GM19463 (cell line): ENCODE measurements around the gene INPP5K.
A peak's percentile ranks its signal among the peaks of the same experiment; 100 is the strongest.
"Not testable (repeated sequence)": the region's sequence is repeated elsewhere in the genome, so short reads cannot be mapped to it uniquely, and the experiment has no call there.

Source experiments
- ATAC-seq: cut with Tn5 transposase; IDR thresholded peaks from one replicate; pipeline ENCODE4 v1.9.1; 2021; ENCODE audit warnings: mild to moderate bottlenecking, moderate library complexity; ENCODE audit not compliant: unreplicated experiment

Gene INPP5K

GRCh38 chr17:1516388-1517161, at the start of gene INPP5K:
Gene INPP5K (minus strand): TSS chr17:1516612. CDS start chr17:1516499, 113 bp downstream.
- peak; percentile 93 for ATAC-seq

DNA sequence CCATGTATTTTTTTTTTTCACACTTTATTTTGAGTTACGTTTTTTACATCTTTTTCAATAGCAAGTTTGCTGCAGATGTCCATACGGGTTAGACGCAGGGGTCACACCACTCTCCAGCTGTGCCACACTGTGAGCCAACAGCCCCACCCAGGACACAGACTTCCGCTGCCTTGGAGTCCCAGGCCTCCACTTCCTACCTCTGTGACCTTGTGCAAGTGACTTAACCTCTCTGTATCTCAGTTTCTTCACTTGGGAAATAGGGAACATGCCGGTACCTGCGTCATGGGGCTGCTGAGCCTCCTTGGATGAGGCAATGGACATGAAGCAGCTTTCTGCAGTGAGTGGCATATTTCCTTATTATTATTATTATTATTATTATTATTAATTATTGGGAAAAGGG, 49.5 kb upstream of the INPP5K start:
- no peak for ATAC-seq

DNA sequence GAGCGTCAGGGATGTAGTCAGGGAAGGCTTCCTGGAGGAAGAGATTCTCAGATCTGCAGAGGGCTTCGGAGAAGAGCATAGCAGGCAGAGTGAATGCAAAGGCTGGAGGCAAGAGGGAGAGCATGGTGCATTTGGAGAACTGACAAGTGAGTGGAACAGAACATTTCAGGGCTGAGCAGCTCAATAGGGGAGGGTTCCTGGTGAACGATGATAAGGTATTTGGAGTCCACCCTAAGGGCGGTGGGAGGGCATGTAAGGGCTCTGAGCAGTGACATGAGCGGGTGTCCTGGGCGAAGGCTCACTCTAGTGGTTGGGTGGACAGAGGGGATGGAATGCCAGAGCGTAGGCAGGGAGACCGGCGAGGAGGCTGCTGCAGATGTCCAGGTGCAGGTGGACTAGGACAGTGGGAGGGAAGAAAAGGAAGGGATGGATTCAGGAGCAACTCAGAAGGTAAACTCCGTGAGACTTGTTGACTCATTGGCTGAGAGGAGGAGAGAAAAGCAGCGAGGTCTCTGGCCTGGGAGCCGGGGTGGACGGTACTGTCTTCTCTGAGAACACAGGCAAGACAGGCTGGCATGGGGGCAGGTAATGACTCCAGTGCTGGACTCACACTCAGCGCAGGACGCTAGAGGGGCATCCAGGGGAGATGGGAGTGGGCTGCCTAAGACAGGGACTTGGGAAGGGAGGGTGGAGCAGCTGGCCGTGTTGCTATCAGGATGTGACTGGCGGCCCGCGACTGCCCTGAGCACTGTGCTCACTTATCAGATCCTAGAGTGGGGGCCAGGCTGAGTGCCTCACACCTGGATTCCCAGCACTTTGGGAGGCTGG, 47.6 kb upstream of the INPP5K start:
- no peak for ATAC-seq

DNA sequence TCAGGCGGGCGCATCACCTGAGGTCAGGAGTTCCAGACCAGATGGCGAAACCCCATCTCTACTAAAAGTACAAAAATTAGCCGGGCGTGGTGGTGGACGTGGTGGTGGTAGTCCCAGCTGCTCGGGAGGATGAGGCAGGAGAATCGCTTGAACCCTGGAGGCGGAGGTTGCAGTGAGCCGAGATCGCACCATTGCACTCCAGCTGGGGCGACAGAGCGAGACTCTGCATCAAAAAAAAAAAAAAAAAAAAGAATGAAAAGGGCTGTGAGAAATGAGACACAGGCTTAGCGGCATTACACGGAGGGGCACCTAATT, 47.0 kb upstream of the INPP5K start:
- not testable (repeated sequence) for ATAC-seq

- ATAC-seq, result peak; percentile 26
Observed at GRCh38 chr17:1562176-1562643, 45.8 kb upstream of the INPP5K start.

- ATAC-seq, result peak; percentile 14
Observed at GRCh38 chr17:1561420-1562175, 45.2 kb upstream of the INPP5K start.

GRCh38 chr17:1560858-1561355, 44.5 kb upstream of the INPP5K start:
- no peak for ATAC-seq

DNA sequence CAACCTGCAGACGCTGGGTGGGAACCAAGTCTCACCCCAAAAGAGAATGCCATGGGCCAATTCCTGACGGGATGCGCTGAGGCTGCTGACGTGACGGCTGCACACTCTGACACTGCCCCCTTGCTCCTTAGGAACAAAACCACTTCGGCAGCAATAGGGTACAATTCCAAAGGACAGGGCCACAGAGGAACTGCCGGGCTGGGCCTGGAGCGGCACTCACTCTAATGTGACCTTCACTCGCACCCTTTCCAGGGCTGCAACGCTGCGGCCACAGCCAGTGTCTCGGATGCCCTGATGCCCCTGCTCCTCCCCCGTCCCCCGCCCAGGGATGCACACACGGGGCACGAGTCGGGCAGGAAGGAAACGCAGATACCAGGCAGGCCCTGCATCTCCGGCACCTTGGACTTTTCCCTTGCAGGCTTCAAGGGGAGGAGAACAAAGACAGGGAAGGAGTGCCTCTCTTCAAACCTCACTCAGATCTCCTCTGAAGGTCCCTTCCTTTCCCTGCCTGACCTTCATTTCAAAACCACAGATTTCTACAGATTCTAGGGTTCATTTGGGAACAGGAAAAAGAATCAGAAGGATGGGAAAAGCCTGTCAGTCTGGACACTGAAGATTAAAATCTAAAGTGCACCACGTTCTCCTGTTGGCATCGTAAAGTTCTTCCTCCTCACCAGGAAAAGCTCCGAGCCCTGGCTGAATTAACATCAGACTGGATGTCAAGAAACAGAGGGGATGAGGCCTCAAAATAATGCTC, 43.9 kb upstream of the INPP5K start:
- ATAC-seq, result no peak

GRCh38 chr17:1559047-1560043, 42.9 kb upstream of the INPP5K start:
- ATAC-seq, result no peak

- ATAC-seq, result no peak
Observed at GRCh38 chr17:1558401-1558800, 42.0 kb upstream of the INPP5K start.

GRCh38 chr17:1557355-1558095, 41.1 kb upstream of the INPP5K start:
- no peak for ATAC-seq

GRCh38 chr17:1555651-1556471, 39.4 kb upstream of the INPP5K start:
- no peak for ATAC-seq

DNA sequence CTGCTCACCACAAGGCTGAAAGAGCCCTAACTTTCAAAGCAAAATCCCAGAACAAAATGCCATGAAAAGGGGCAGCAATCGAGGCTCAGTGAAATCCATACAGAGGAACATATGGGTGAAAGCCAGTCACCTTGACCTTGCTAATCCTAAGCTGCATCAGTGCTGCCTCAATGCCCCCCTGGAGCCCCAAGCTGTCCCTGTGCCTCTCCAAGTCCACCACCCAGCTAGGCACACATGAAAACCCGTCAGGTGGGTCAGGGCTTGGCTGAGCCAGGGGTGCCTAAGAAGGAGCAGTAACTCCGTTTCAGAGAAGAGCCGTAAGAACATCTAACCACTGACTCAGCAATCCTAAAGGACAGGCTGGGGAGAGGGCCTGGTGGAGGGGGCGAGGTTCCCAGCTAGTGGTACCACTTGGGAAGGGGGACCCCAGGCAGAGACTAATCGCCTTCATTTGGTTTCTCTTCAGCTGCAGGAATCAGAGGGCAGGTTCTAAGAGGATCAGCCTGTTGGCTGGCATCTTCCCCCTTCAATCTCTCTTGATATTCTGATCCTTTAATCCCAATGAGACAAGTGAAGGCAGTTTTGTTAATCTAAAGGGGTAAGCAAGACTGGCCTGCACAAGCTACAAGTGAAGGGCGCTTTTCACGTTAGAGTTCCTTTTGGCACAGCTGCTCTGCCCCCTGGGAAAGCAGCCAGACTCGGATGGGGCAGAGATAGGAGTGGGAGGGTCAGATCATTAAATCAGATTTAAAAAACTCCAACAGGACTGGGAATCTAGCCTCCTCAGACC, 38.5 kb upstream of the INPP5K start:
- ATAC-seq, result no peak

- no peak for ATAC-seq
Observed at GRCh38 chr17:1553354-1554266, 37.2 kb upstream of the INPP5K start.

DNA sequence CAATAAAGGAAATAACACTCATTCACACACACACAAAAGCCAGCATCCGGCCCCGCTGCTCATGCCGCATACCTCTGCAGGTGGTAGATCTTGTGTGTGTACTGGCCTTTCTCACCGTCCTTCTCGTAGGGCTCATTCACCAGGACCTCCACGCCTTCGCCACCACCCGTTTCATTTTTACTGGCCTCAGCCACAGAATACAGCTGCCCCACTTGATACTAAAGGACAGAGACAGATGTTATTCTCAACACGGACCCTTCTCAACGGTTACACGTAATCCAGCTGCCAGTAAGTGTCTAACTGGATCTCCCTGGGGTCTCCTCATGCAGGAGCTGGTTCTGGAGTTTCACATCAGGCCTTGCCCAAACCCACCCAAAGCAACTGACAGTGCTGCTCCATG, 36.5 kb upstream of the INPP5K start:
- no peak for ATAC-seq

GRCh38 chr17:1551741-1552140, 35.3 kb upstream of the INPP5K start:
- no peak for ATAC-seq
